H9 (cell line): ENCODE data around the gene ADAM8. TPM values are rescaled to one million over a fixed set of nuclear protein-coding genes. Genes with fewer than 3 reads are reported as not detected.

Source experiments
- DNase-seq: peaks from one replicate; pipeline ENCODE4 v3.0.0-alpha.2; 2017
- H2AFZ ChIP-seq: one replicate; pipeline ENCODE4 v1.6.1; 2013; ENCODE audit warnings: mild to moderate bottlenecking, low read length, control low read depth, moderate library complexity
- H2AK5ac ChIP-seq: 2 replicates; pipeline ENCODE4 v1.6.1; 2013; ENCODE audit warnings: low read length, control low read depth, mixed read lengths; ENCODE audit not compliant: insufficient read length
- H2BK120ac ChIP-seq: one replicate; pipeline ENCODE4 v1.6.1; 2013; ENCODE audit warnings: low read depth, mild to moderate bottlenecking, low read length, control low read depth, inconsistent platforms; ENCODE audit not compliant: poor library complexity, severe bottlenecking
- H2BK12ac ChIP-seq: 2 replicates; pipeline ENCODE4 v1.6.1; 2013; ENCODE audit warnings: low read length, control low read depth, mixed read lengths, low read depth; ENCODE audit not compliant: insufficient read length
- H2BK15ac ChIP-seq: 2 replicates; pipeline ENCODE4 v1.6.1; 2013; ENCODE audit warnings: low read depth, low read length, control low read depth
- H2BK20ac ChIP-seq: one replicate; pipeline ENCODE4 v1.6.1; 2013; ENCODE audit warnings: low read depth, mild to moderate bottlenecking, low read length, control low read depth, inconsistent platforms; ENCODE audit not compliant: poor library complexity, severe bottlenecking
- H2BK5ac ChIP-seq: 2 replicates; pipeline ENCODE4 v1.6.1; 2013; ENCODE audit warnings: low read length, control low read depth, mixed read lengths; ENCODE audit not compliant: insufficient read length
- H3K14ac ChIP-seq: 2 replicates; pipeline ENCODE4 v1.6.1; 2013; ENCODE audit warnings: low read length, control low read depth; ENCODE audit not compliant: insufficient read depth
- H3K18ac ChIP-seq: 2 replicates; pipeline ENCODE4 v1.6.1; 2013; ENCODE audit warnings: low read depth, mild to moderate bottlenecking, mixed read lengths, low read length, control low read depth; ENCODE audit not compliant: insufficient read length
- H3K23ac ChIP-seq: 2 replicates; pipeline ENCODE4 v1.6.1; 2013; ENCODE audit warnings: low read length, control low read depth, mixed read lengths, low read depth; ENCODE audit not compliant: insufficient read length
- H3K23me2 ChIP-seq: 2 replicates; pipeline ENCODE4 v1.6.1; 2013; ENCODE audit warnings: low read depth, mild to moderate bottlenecking, mixed read lengths, low read length, control low read depth; ENCODE audit not compliant: insufficient read length, poor library complexity, severe bottlenecking
- H3K27ac ChIP-seq: 2 replicates; pipeline ENCODE4 v1.5.1; 2013; ENCODE audit warnings: low read length, control low read depth, mixed read lengths, low read depth; ENCODE audit not compliant: insufficient read length
- H3K27me3 ChIP-seq: 2 replicates; pipeline ENCODE4 v1.6.1; 2013; ENCODE audit warnings: low read length, control low read depth, inconsistent platforms; ENCODE audit not compliant: insufficient read depth
- H3K4ac ChIP-seq: 2 replicates; pipeline ENCODE4 v1.6.1; 2013; ENCODE audit warnings: low read depth, mild to moderate bottlenecking, control low read depth, inconsistent platforms, low read length, moderate library complexity
- H3K4me1 ChIP-seq: 2 replicates; pipeline ENCODE4 v1.6.1; 2013; ENCODE audit warnings: low read length, control low read depth, inconsistent platforms; ENCODE audit not compliant: insufficient read depth
- H3K4me2 ChIP-seq: 2 replicates; pipeline ENCODE4 v1.6.1; 2013; ENCODE audit warnings: low read length, control low read depth, mixed read lengths; ENCODE audit not compliant: insufficient read length, insufficient read depth
- H3K56ac ChIP-seq: 2 replicates; pipeline ENCODE4 v1.6.1; 2013; ENCODE audit warnings: low read depth, mild to moderate bottlenecking, mixed read lengths, low read length, control low read depth; ENCODE audit not compliant: insufficient read length
- H3K79me1 ChIP-seq: 2 replicates; pipeline ENCODE4 v1.6.1; 2013; ENCODE audit warnings: low read depth, mild to moderate bottlenecking, moderate library complexity, low read length, control low read depth, inconsistent platforms; ENCODE audit not compliant: insufficient read depth, poor library complexity, severe bottlenecking
- H3K79me2 ChIP-seq: 2 replicates; pipeline ENCODE4 v1.6.1; 2013; ENCODE audit warnings: low read length, control low read depth, inconsistent platforms; ENCODE audit not compliant: insufficient read depth
- H3K9ac ChIP-seq: 2 replicates; pipeline ENCODE4 v1.6.1; 2013; ENCODE audit warnings: low read length, control low read depth, mixed read lengths; ENCODE audit not compliant: insufficient read length; ENCODE audit errors: extremely low read depth
- H3K9me3 ChIP-seq: one replicate; pipeline ENCODE4 v1.6.1; 2013; ENCODE audit warnings: low read depth, low read length, inconsistent platforms; ENCODE audit not compliant: control insufficient read depth
- H3T11ph ChIP-seq: one replicate; pipeline ENCODE4 v1.6.1; 2013; ENCODE audit warnings: mild to moderate bottlenecking, low read length, control low read depth, inconsistent platforms
- H4K20me1 ChIP-seq: one replicate; pipeline ENCODE4 v1.6.1; 2013; ENCODE audit not compliant: control insufficient read depth, insufficient read length, insufficient read depth
- H4K5ac ChIP-seq: 2 replicates; pipeline ENCODE4 v1.6.1; 2013; ENCODE audit warnings: low read depth, mild to moderate bottlenecking, mixed read lengths, low read length, control low read depth; ENCODE audit not compliant: insufficient read length
- H4K8ac ChIP-seq: replicated peaks from 2 replicates; pipeline ENCODE4 v1.6.1; 2013; ENCODE audit warnings: low read length, control low read depth, mixed read lengths, low read depth; ENCODE audit not compliant: insufficient read length
- H4K91ac ChIP-seq: 2 replicates; pipeline ENCODE4 v1.6.1; 2013; ENCODE audit warnings: low read depth, mild to moderate bottlenecking, moderate library complexity, mixed read lengths, low read length, control low read depth; ENCODE audit not compliant: insufficient read length
- H3K27ac Mint-ChIP-seq, 3 experiments: 2 replicates in 2 of 3; 3 replicates in 1 of 3; pipeline ENCODE4 v1.8.0; 2020 to 2021; ENCODE audit warnings: mixed read lengths in 3 of 3, mild to moderate bottlenecking in 1 of 3, moderate library complexity in 1 of 3
- H3K27me3 Mint-ChIP-seq: 2 replicates; pipeline ENCODE4 v1.8.0; 2021; ENCODE audit warnings: low read depth, mild to moderate bottlenecking, moderate library complexity, mixed read lengths
- H3K36me3 Mint-ChIP-seq, 3 experiments: 2 replicates in 2 of 3; 3 replicates in 1 of 3; pipeline ENCODE4 v1.8.0; 2020 to 2021; ENCODE audit warnings: low read depth in 3 of 3, mixed read lengths in 3 of 3; ENCODE audit not compliant: insufficient read depth in 1 of 3
- H3K4me1 Mint-ChIP-seq, 2 experiments: 2 replicates each; pipeline ENCODE4 v1.8.0; 2020; ENCODE audit warnings: mixed read lengths in 2 of 2
- H3K4me3 Mint-ChIP-seq, 2 experiments: 2 replicates in 1 of 2; 3 replicates in 1 of 2; pipeline ENCODE4 v1.8.0; 2020 to 2021; ENCODE audit warnings: mild to moderate bottlenecking in 2 of 2, mixed read lengths in 2 of 2, moderate library complexity in 1 of 2
- H3K9me3 Mint-ChIP-seq, 2 experiments: 2 replicates in 1 of 2; 3 replicates in 1 of 2; pipeline ENCODE4 v1.8.0; 2020; ENCODE audit warnings: mild to moderate bottlenecking in 2 of 2, mixed read lengths in 2 of 2, moderate library complexity in 1 of 2
- WGBS: extraction: QIAGEN DNeasy Blood & Tissue Kit; methylation state at CpG from one replicate; pipeline ENCODE4 v1.1.7; 2013; ENCODE audit warnings: missing lambda C conversion rate, low lambda C conversion rate, mixed read lengths; ENCODE audit not compliant: insufficient read length; ENCODE audit errors: extremely low coverage; 5-methylcytosine and 5-hydroxymethylcytosine counted together
- long read RNA-seq: library from polyadenylated mRNA; unstranded; transcript quantifications from one replicate; pipeline ENCODE4 v2.0.0, GENCODE V29; 2020
- total RNA-seq: library from RNA; stranded (reverse); gene quantifications from 2 replicates; pipeline ENCODE4 v1.2.1, GENCODE V29; 2021
- TF ChIP-seq, protein P1 (sequence below): fragments of 200-600 bp; sonication (generic); conservative IDR thresholded peaks from 3 replicates; pipeline ENCODE4 v1.8.0; 2021; ENCODE audit warnings: antibody characterized with exemption, mild to moderate bottlenecking

Gene ADAM8
- total RNA-seq: 4.5 and 5.4 TPM in 2 replicates
- long read RNA-seq, transcript ADAM8-202 (23 exons, 3,279 nt): major isoform, 8 of 15 reads
- long read RNA-seq, partial matches to known transcripts: 0 of 15 reads
- long read RNA-seq, other reads (novel, unspliced or antisense): 7 of 15 reads

DNA sequence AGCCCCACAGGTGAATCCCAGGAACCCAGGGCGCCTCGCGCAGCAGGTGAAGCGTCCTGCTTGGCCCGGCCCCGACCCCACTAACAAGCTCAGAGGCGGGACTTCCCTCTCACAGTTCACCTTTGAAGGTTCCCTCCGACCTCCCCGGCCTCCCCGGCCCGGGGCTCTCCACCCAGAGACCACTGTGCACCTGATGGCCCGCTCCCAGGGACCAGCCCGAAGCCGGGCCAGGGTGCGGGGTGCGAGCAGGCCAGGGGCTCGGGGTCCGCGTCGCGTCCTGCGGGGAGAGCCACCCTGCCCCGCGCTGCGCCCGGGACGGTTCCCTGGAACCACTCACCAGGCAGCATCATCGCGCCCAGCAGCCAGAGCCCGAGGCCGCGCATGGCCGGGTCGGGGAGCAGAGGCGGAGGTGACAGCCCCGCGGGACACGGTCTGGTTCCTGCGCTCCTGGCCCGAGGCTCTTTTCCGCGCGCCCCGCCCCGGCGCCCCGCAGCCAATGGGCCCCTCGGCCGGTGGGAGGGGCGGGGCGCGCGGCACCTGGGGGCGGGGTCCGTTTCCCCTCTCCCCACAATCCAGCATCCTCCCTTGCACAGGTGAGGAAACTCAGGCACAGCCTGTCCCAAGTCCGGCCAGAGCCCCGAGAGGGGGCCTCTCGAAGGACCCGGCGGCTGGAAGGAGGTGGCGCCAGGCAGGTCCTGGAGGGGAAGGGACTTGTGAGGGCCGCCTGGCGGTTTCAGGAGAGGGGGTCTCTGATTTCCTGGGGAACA lies at the start of gene ADAM8:
ADAM8 (minus strand) TSS at position 434 of the 767 bp plus-strand sequence; CDS start at position 383, 51 bp downstream.
- H3K9me3 Mint-ChIP-seq: no peaks in the 10 kb centered on the region
- no peak within 1 kb of the TSS for H4K8ac ChIP-seq
- no CpG with 5 or more reads among the region's 63 CpGs for WGBS
- H3K4me3 Mint-ChIP-seq: peak within 1 kb of the TSS; percentile 48 to 67
- H3T11ph ChIP-seq: no peak within 1 kb of the TSS
- no peak within 1 kb of the TSS for H4K5ac ChIP-seq
- H4K91ac ChIP-seq: no peak within 1 kb of the TSS
- H3K27me3 Mint-ChIP-seq: peaks cover 11% of the 10 kb centered on the region
- H3K9me3 ChIP-seq: no peaks in the 10 kb centered on the region
- DNase-seq: peak; percentile 90
- peak within 1 kb of the TSS in 1 of 3 experiments; percentile 48; a peak in 1 of 7 replicates for H3K27ac Mint-ChIP-seq
- H2AK5ac ChIP-seq: no peak within 1 kb of the TSS
- no peak within 1 kb of the TSS for H2BK15ac ChIP-seq
- H3K36me3 Mint-ChIP-seq: peaks cover 0 to 11% (median 3%) of the 10 kb centered on the region in 3 experiments; a peak in 4 of 7 replicates
- H3K56ac ChIP-seq: no peak within 1 kb of the TSS
- H3K14ac ChIP-seq: 0 out of 2 replicates have a peak within 1 kb of the TSS, but pooled peaks have one; percentile 6
- H2BK20ac ChIP-seq: no peak within 1 kb of the TSS
- H3K4ac ChIP-seq: no peak within 1 kb of the TSS
- H3K27ac ChIP-seq: no peak within 1 kb of the TSS
- no peak within 1 kb of the TSS for H2BK120ac ChIP-seq
- no peak within 1 kb of the TSS for H2BK5ac ChIP-seq
- no peaks in the 10 kb centered on the region for H3K4me1 ChIP-seq
- H3K23ac ChIP-seq: no peak within 1 kb of the TSS
- peak within 1 kb of the TSS; percentile 37 for H3K4me2 ChIP-seq
- no peak within 1 kb of the TSS for H3K9ac ChIP-seq
- peaks cover 7% of the 10 kb centered on the region for H3K23me2 ChIP-seq
- H3K79me2 ChIP-seq: no peaks in the 10 kb centered on the region
- no peak within 1 kb of the TSS for H2BK12ac ChIP-seq
- no peaks in the 10 kb centered on the region for H4K20me1 ChIP-seq
- H3K27me3 ChIP-seq: no peaks in the 10 kb centered on the region; the same call in 1 of the 2 replicates
- no peaks in the 10 kb centered on the region for H3K79me1 ChIP-seq
- H3K4me1 Mint-ChIP-seq: peaks cover 3 to 7% of the 10 kb centered on the region in 2 experiments; a peak in 3 of 4 replicates
- H2AFZ ChIP-seq: no peak within 1 kb of the TSS
- H3K18ac ChIP-seq: no peak within 1 kb of the TSS
- TF ChIP-seq, protein P1, sequence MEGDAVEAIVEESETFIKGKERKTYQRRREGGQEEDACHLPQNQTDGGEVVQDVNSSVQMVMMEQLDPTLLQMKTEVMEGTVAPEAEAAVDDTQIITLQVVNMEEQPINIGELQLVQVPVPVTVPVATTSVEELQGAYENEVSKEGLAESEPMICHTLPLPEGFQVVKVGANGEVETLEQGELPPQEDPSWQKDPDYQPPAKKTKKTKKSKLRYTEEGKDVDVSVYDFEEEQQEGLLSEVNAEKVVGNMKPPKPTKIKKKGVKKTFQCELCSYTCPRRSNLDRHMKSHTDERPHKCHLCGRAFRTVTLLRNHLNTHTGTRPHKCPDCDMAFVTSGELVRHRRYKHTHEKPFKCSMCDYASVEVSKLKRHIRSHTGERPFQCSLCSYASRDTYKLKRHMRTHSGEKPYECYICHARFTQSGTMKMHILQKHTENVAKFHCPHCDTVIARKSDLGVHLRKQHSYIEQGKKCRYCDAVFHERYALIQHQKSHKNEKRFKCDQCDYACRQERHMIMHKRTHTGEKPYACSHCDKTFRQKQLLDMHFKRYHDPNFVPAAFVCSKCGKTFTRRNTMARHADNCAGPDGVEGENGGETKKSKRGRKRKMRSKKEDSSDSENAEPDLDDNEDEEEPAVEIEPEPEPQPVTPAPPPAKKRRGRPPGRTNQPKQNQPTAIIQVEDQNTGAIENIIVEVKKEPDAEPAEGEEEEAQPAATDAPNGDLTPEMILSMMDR: peak; percentile 19; the same call in 1 of the 3 replicates
